Stimulated activated CD8-positive, alpha-beta memory T cell treated with anti-CD3 and anti-CD28 coated beads, Interleukin-15, amount 100 ng/mL, for 48 hours (primary cell): ENCODE data around the gene SNAPC4.

Source experiments
- DNase-seq, 2 donors: peaks; one replicate each; pipeline ENCODE4 v3.0.0-alpha.2; 2020; ENCODE audit warnings: low read depth in 2 of 2

The SNAPC4 gene

DNA sequence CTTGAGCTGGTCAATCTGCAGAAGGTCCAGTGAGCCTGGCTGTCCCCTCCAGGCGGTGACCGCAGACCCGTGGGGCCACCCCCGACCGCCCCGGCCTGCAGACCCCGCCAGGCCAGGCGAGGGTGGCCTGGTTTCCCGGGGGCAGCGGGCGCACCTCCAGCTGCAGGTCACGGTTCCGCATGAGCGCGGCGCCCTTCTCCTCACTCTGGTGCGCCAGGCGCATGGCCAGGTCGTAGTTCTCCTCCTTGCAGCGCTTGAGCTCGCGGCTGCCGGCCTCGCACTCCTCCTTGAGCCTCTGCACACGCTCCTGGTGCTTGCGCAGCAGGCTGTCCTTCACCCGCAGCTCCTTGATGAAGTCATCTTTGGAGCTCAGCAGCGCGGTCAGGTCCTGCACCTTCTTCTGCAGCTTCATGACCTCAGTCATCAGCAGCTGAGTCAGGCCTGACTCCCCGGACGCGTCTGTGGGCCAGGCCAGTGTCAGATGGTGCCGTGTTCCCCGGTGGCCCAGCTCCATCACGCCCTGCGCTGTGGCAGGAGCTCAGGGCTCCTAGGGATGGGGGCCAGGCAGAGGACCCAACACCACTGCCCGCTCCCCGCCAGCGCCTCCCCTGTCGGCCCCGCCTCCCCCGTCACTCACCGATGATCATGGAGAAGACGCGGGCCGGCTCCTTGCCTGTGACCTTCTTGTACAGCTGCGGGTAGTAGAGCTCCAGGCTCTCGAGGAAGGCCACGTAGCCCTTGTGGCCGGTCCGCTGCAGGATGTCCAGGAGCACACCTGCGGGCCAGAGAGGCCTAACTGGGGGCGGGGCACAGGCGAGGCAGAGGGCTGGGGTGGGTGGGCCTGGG, 29.1 kb downstream of the SNAPC4 start:
- DNase-seq: no peak

GRCh38 chr9:136370037-136370436, 29.9 kb downstream of the SNAPC4 start:
- DNase-seq: no peak

DNA sequence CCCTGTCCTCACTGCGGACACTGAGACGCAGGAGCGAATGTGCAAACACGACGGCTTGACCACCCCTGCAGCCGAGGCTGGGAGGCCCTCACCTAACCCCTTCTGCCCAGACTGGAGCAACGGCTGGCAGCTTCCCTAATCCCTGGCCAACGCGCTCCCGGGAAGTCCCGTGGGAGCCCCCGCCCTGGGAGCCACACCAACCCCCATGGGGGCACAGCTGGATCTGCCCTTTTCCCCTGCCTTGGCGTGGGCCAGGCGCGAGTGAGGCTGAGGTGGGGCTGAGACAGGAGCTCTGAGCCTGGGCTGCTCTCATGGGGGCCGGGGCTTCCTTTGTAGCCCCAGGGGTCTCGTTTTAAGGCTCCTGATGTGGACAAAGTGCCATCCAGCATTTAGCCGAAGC, 31.8 kb downstream of the SNAPC4 start:
- no peak for DNase-seq

- DNase-seq: no peak
These were observed 32.4 kb downstream of the SNAPC4 start for GRCh38 chr9:136367296-136368145.

DNA sequence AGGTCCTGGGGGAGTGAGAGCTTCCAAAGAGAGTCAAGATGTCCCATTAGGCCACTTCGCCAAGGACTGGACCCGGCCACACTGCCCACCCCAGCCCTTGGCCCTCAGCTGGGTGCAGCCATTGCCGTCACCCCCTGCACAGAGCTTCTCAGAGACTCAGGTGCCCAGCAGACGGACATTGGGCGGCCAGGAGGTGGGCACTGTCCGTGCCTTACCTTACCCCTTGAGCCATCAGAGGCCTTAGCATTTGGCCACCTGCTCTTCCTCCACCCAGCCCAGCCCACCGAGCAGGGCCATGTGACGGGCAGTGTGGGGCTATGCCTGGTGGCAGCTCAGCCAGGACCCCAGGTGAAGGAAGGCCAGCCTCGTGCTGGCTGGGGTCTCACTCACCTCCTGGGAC, 33.1 kb downstream of the SNAPC4 start:
- no peak for DNase-seq

DNA sequence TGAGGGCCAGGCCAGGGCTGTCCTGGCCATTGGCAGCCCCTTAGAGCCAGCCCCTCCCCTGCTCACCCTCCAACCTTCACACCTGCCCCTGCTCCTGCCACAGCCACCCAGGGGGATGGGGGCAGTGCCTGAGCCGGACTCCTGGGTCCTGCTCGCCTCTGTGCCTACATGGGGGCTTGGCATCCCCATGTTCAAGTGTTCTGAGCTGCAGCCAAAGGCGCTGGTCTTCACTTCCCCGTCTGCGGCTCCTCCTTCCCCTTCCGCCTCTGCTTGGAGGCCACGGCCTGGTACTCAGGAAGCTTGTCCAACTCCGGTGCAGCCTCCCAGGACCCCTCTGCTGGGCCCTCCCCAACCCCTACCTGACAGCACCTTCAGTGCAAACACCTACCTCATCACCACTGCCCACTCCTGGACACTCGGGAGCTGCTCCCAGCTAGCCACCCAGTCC, 34.2 kb downstream of the SNAPC4 start:
- no peak for DNase-seq

DNA sequence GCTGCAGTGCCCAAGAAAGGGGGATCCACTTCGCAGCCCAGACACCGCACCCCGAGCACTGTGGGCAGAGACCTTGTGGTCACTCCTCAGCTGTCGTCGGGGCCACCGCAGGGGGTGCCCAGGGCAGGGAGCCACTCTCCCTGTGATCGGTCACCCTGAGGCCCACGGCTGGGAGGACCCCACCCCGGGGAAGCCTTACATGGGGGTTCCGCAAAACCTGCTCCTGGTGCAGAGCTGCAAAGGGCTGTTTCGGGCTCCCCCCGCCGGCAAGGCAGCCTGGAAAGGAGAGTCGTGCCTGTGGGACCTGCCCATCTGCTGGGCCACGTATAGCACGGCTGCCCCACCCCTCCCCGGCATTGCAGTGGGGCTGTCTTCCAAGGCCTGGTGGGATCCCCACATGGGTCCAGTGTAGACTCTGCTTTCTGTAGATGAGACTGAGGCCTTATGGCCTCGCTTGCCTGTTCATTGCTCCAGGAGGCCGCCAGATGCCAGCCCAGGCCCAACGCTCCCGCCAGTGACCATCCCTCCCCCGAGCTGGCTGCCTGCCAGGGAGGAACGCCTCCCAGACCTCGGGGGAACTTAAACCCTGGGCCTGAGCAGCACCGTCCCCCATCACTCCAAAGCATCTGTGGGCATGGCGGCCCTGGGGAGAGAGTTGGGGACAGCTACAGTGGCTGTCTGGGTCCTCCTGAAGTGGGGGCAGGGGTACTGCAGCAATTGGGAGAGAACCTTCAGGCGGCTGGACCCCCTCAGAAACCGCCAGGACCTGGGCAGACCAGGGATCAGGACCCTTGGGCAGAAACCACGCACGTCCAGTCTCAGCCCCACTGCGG, 34.8 kb downstream of the SNAPC4 start:
- no peak for DNase-seq

- no peak for DNase-seq
These were observed 35.8 kb downstream of the SNAPC4 start for GRCh38 chr9:136363949-136364748.

- peak; percentile 90 to 91 for DNase-seq
These were observed 36.6 kb downstream of the SNAPC4 start, which contains the start of gene DNLZ for GRCh38 chr9:136363106-136363948. Gene DNLZ (minus strand): TSS chr9:136363744. CDS start chr9:136363714, 30 bp downstream.

DNA sequence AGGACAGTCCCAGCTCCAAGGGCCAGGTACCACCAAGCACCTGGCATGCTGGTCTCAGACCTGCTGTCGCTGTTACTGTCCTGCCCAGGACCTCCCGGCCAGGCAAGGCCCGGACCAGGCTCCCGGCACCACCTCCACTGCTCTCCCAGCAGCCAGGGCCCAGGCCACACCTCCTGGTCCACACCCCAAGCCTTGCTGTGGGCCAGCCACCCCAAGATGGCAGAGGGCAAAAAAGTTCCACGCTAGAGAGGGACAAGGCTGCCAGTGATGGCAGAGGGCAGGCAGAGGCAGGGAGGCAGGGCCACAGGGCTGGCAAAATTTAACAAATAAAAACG, 37.6 kb downstream of the SNAPC4 start:
- DNase-seq: no peak

- no peak for DNase-seq
These were observed 38.1 kb downstream of the SNAPC4 start for GRCh38 chr9:136361754-136362449.

GRCh38 chr9:136361047-136361753, 38.8 kb downstream of the SNAPC4 start:
- DNase-seq: no peak

- no peak for DNase-seq
These were observed 39.9 kb downstream of the SNAPC4 start for GRCh38 chr9:136359774-136360718.

- no peak for DNase-seq
These were observed 41.1 kb downstream of the SNAPC4 start for GRCh38 chr9:136358888-136359287.

GRCh38 chr9:136358016-136358415, 42.0 kb downstream of the SNAPC4 start:
- no peak for DNase-seq

DNA sequence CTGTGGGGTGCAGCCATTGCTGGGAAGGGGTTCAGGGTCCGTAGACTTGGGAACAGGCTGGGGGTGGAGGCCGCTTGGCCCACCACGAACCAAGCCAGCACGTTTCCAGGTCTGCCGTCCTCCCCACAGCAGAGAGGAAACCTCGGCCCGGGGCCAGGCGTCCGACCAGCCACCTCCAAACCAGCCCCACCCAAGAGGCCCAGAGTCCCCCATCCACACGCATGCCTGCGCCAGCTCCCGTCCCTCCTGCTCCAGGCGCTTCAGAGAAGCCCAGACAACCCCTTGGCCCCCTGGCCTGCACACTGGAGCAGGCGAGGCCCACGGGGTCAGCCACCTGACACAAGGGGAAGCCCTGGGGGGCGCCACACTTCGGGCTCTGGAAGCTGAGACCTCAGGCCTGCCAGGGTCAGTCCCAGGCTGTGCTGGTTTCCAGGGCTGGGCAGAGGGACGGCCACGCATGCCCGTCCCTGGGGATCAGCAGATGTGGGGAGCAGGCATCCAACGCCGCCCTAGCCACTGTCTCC, 42.7 kb downstream of the SNAPC4 start:
- DNase-seq: no peak
